ENCODE data around the gene RARA. TPM values are rescaled to one million over a fixed set of nuclear protein-coding genes. Genes with fewer than 3 reads are reported as not detected.

Gene RARA
- total and polyA plus RNA-seq, 2 of the 4 experiments (the other 2 are of a cell fraction) = 9.0 to 12.7 TPM

GRCh38 chr17:40331743-40332641 lies 23.0 kb downstream of the RARA start:
- CTCF ChIA-PET = no interaction called here
- H2AFZ ChIP-seq (replicated peaks; ENCODE audit: low read length, poor library complexity) = peak overlapping the region; percentile 86
- TF ChIP-seq BHLHE40 (IDR thresholded peaks at IDR 0.05; ENCODE audit: low read depth, low read length) = no peak
- TF ChIP-seq MAZ (IDR thresholded peaks at IDR 0.05; ENCODE audit: borderline replicate concordance, low read depth, low read length) = peak; percentile 69; the same call in 1 of the 2 replicates

More at GRCh38 chr17:40331743-40332641, 23.0 kb downstream of the RARA start:
- H3K4me1 ChIP-seq (ENCODE audit: control insufficient read depth, insufficient read depth, low read length) = peaks cover 50% of the 10 kb centered on the region
- peak overlapping the region; percentile 87 for H2AK9ac ChIP-seq (replicated peaks; ENCODE audit: low read depth, low read length, poor library complexity)
- peak overlapping the region; percentile 82 for H4K5ac ChIP-seq (ENCODE audit: low read depth, low read length)
- H2AK5ac ChIP-seq (ENCODE audit: low read depth, low read length) = peak overlapping the region; percentile 90
- 25% methylated on average over 8 of the region's 22 CpGs; no CpG with 5 or more reads in 1 of the 2 experiments for WGBS, 2 experiments (ENCODE audit: extremely low coverage in 2 of 2, insufficient read length in 1 of 2)
- H3K9ac ChIP-seq (ENCODE audit: low read depth, low read length) = peak overlapping the region; percentile 31; the same call in 1 of the 2 replicates
- H4K91ac ChIP-seq (ENCODE audit: insufficient read depth, low read depth, low read length) = peak overlapping the region; percentile 65; the same call in 1 of the 2 replicates
- H3K18ac ChIP-seq (ENCODE audit: low read depth, low read length) = peak overlapping the region; percentile 63; the same call in 1 of the 2 replicates
- peaks cover 36% of the 10 kb centered on the region for H3K9me1 ChIP-seq (ENCODE audit: insufficient read depth, low read length)
- peaks cover 19 to 92% of the 10 kb centered on the region in 2 experiments for H3K79me1 ChIP-seq (ENCODE audit: low read depth in 1 of 2, low read length in 2 of 2)
- no TSS peak for BruUV-seq (replicated peaks)
- H3K4me2 ChIP-seq (ENCODE audit: low read depth, low read length) = peak overlapping the region; percentile 67; the same call in 1 of the 2 replicates
- dilution Hi-C loops (cut with HindIII; ENCODE audit: low sequenced_read_pairs, unreplicated experiment) = no loop called here
- no peak overlapping the region for H3K56ac ChIP-seq (ENCODE audit: extremely low read depth, insufficient read depth, low read length)
- peaks cover 37% of the 10 kb centered on the region for H4K20me1 ChIP-seq (ENCODE audit: insufficient read depth, low read length)
- H3K36me3 ChIP-seq (ENCODE audit: control insufficient read depth, insufficient read depth, low read length) = peaks cover 4% of the 10 kb centered on the region
- no peak for DNase-seq
- H3K4ac ChIP-seq (ENCODE audit: low read depth, low read length) = peak overlapping the region; percentile 84
- H3K9me3 ChIP-seq (ENCODE audit: control insufficient read depth, insufficient read depth, low read length) = no peaks in the 10 kb centered on the region
- H3K27ac ChIP-seq (ENCODE audit: insufficient read depth, low read length) = peak overlapping the region; percentile 86
- POLR2A ChIA-PET (ENCODE audit: unreplicated experiment) = no interaction called here
- intact Hi-C loops (cut with micrococcal nuclease) = no loop called here
- peak overlapping the region; percentile 76 for H3K14ac ChIP-seq (replicated peaks; ENCODE audit: low read depth, low read length)
- H2BK120ac ChIP-seq (ENCODE audit: low read depth, low read length) = peak overlapping the region; percentile 64
- H2BK5ac ChIP-seq (ENCODE audit: low read depth, low read length, poor library complexity, severe bottlenecking) = peak overlapping the region; percentile 82
- in situ Hi-C loops (cut with MboI; ENCODE audit: low sequenced_read_pairs) = no loop called here
- ATAC-seq (ENCODE audit: low read depth) = peak; percentile 77
- peak overlapping the region; percentile 17 to 39; a peak in 2 of 4 replicates for H4K8ac ChIP-seq (ENCODE audit: low read depth in 2 of 2, low read length in 2 of 2)
- 0 out of 2 replicates have a peak overlapping the region, but pooled peaks have one; percentile 52 for H2BK20ac ChIP-seq (ENCODE audit: low read depth, low read length)
- no peaks in the 10 kb centered on the region for H3K27me3 ChIP-seq (ENCODE audit: control insufficient read depth, insufficient read depth, low read length)
- peak overlapping the region; percentile 48; the same call in 1 of the 3 replicates for H2BK15ac ChIP-seq (ENCODE audit: low read depth, low read length)
- H3K23ac ChIP-seq (ENCODE audit: low read depth, low read length) = peak overlapping the region; percentile 42; the same call in 1 of the 2 replicates
- no peak overlapping the region for H3K4me3 ChIP-seq (ENCODE audit: insufficient read depth, low read depth, low read length)

Measured in IMR-90 (cell line).